GM21528 (cell line): Measurements from ENCODE around the gene NPR3.

Experiments
- ATAC-seq: cut with Tn5 transposase; IDR thresholded peaks from one replicate; pipeline ENCODE4 v1.9.1; 2021; ENCODE audit warnings: mild to moderate bottlenecking, moderate library complexity; ENCODE audit not compliant: unreplicated experiment, low FRiP score

Gene NPR3

GRCh38 chr5:32711681-32712480 lies 760 bp downstream of the NPR3 start:
- no peak for ATAC-seq

- no peak for ATAC-seq
These were observed 1.6 kb downstream of the NPR3 start for GRCh38 chr5:32712481-32713360.

- no peak for ATAC-seq
These were observed 2.2 kb downstream of the NPR3 start for GRCh38 chr5:32713361-32713769.

GRCh38 chr5:32713770-32714381 lies 2.8 kb downstream of the NPR3 start:
- ATAC-seq, result no peak

GRCh38 chr5:32714836-32715235 lies 3.7 kb downstream of the NPR3 start:
- ATAC-seq, result no peak

- no peak for ATAC-seq
These were observed 9.2 kb downstream of the NPR3 start for GRCh38 chr5:32720300-32720699.

- no peak for ATAC-seq
These were observed 10.5 kb downstream of the NPR3 start for GRCh38 chr5:32721626-32722025.

- no peak for ATAC-seq
These were observed 11.8 kb downstream of the NPR3 start for GRCh38 chr5:32722957-32723356.

- no peak for ATAC-seq
These were observed 13.4 kb downstream of the NPR3 start for GRCh38 chr5:32724526-32724925.

GRCh38 chr5:32726086-32726557 lies 15.0 kb downstream of the NPR3 start:
- no peak for ATAC-seq

- no peak for ATAC-seq
These were observed 18.5 kb downstream of the NPR3 start for GRCh38 chr5:32729651-32730050.

GRCh38 chr5:32733590-32734340 lies 22.6 kb downstream of the NPR3 start:
- no peak for ATAC-seq

- ATAC-seq, result no peak
These were observed 23.8 kb downstream of the NPR3 start for GRCh38 chr5:32734827-32735378.

- no peak for ATAC-seq
These were observed 24.4 kb downstream of the NPR3 start for GRCh38 chr5:32735512-32735911.

- no peak for ATAC-seq
These were observed 25.7 kb downstream of the NPR3 start for GRCh38 chr5:32736842-32737241.

GRCh38 chr5:32740651-32741050 lies 29.5 kb downstream of the NPR3 start:
- ATAC-seq, result no peak

GRCh38 chr5:32745317-32745716 lies 34.2 kb downstream of the NPR3 start:
- ATAC-seq, result no peak

- no peak for ATAC-seq
These were observed 41.3 kb downstream of the NPR3 start for GRCh38 chr5:32752411-32752810.

GRCh38 chr5:32753051-32753450 lies 41.9 kb downstream of the NPR3 start:
- no peak for ATAC-seq

- ATAC-seq, result no peak
These were observed 42.6 kb downstream of the NPR3 start for GRCh38 chr5:32753765-32754164.
